GM19240 (cell line): ENCODE measurements around the gene GOLGA2.
"Not testable (repeated sequence)": the region's sequence is repeated elsewhere in the genome, so short reads cannot be mapped to it uniquely, and the experiment has no call there.

ENCODE experiments used
- DNase-seq: peaks from one replicate; pipeline ENCODE4 v3.0.0; 2011; ENCODE audit warnings: low spot score; ENCODE audit not compliant: insufficient read length

The GOLGA2 gene

DNA sequence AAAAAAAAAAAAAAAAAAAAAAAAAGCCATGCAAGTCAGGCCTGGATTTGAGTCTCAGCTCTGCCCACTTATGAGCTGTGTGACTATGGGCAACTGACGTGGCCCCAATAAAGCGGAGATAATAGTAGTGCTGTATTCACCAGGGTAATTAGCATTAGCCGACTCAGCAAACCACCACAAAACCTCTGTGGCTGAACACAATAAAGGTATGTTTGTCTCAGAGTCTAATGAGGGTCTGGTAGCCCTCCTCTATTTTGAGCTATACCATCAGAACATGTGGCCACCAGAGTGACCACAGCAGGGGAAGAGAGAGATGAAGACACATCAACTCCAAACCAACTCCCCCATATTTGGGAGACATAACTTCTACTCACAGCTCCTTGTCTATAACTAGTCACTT lies 16.2 kb upstream of the GOLGA2 start:
- DNase-seq = no peak

DNA sequence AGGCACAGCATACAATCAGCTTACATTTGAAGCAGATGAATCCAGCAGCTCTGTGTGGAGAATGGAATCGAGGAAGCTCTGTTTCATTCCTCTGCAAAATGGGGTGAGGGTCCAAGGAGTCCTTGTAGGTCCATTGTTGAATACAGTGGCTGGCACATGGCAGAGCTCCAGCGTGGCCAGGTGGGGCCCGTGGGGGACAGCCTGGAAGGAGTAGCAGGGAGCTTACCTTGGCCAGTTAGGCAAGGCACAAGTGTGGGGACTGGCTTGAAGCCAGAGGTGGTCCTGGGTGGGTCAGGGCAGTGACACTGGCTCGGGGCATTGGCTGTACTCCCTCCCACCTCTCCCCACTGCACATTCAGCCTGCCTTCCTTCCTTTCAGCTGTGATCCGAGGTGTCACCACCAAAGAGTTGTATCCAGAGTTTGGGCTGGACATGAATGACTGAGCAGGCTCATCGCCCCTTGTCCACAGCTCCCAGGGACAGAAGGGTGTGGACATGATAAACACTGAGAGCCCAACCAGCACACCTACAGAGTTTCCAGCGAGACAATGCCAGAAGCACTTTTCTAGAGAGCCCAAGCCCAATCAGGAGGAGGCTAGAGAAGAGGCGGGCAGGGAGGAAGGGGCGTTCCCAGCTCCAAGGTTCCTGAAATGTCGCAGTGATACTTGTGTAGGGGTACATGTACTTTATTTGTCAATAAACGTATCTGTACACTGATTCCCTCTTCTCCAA lies 12.6 kb upstream of the GOLGA2 start:
- no peak for DNase-seq

DNA sequence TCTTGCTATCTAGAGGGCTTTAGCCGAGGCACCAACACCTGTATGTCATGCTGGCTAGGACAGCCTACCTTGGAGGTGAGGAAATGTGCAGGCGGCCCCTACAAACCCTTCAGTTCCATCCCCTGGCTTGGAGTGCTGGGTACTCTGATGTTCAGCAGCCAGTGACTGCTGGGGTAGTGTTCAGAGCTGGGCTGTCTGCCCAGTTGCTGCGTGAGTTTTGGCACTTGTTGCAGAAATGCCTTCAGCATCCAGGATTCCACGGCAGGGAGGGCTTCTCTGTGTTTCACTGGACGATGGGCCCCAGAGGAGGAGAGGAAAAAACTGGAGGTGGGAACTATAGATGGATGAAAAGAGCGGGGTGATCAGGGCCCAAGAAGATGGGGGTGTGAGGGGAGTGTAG lies 10.6 kb upstream of the GOLGA2 start:
- DNase-seq = no peak

DNA sequence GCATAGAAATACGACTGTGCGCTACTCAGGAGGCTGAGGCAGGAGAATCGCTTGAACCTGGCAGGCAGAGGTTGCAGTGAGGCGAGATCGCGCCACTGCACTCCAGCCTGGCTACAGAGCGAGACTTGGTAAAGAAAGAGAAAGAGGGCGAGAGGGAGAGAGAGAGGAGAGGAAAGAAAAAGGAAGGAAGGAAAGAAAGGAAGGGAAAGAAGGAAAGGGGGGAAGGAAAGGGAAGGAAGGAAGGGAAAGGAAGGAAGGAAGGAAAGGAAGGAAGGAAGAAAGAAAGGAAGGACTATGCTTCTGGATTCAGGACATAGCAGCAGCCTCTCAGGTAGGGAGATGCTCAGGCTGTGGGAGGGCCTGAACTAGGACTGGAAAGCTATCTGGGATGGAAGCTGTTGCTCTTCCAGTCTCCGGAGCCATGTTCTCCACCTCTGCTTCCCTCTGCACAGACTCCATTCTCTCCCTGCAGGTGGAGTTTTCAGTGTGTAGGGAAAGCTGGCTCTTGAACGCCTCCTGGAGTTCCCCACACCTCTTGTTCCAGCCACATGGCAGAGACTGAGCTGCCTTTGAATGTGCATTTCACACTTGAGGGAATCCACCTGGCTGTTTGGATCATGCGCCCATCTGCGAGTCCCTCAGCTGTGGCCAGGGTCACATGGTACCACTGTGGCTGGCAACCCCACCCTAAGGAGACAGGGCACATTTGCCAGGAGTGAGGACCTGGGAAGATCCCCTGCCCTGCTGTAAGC lies 9.4 kb upstream of the GOLGA2 start:
- DNase-seq = no peak

DNA sequence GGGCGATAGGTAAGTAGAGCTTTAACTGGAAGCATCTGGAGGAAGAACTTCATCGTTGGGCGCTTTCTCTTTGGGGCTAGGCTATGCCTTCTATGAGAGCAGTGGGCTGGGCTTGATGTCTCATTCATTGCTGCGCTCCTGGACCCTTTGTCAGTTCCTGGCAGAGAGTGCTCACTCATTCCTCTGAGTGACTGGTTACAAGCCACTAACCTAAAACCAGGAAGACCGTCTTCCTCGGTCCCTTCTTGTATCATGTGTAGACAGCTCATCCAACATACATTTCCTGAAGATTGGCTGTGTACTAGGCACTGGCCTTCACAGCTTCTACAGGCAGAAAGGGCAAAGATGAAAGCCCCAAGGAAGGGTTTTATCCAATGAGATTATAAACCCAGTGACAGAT lies 6.7 kb upstream of the GOLGA2 start:
- DNase-seq = no peak

DNA sequence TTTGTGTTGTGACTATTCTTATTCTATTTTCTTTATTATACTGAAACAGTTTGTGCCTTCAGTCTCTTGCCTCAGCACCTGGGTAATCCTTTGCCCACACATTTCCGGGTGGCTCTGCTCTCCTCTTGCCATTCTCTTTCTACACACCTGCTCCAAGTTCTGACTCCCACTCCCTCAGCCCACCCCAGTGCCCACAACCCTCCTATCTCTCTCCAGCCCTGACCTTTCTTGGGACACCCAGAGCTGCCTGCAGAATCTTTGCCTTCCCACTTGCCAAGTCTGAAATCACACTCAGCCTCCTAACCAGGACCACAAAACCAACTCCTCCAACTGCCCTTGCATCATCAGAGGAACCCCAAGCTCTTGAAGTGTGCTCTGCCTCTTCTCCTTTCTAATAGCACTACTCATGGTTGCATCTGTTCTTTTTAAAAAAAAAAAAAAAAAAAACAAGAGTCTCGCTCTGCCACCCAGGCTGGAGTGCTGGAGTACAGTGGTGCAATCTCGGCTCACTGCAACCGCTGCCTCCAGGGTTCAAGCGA lies 4.3 kb upstream of the GOLGA2 start:
- DNase-seq = no peak

DNA sequence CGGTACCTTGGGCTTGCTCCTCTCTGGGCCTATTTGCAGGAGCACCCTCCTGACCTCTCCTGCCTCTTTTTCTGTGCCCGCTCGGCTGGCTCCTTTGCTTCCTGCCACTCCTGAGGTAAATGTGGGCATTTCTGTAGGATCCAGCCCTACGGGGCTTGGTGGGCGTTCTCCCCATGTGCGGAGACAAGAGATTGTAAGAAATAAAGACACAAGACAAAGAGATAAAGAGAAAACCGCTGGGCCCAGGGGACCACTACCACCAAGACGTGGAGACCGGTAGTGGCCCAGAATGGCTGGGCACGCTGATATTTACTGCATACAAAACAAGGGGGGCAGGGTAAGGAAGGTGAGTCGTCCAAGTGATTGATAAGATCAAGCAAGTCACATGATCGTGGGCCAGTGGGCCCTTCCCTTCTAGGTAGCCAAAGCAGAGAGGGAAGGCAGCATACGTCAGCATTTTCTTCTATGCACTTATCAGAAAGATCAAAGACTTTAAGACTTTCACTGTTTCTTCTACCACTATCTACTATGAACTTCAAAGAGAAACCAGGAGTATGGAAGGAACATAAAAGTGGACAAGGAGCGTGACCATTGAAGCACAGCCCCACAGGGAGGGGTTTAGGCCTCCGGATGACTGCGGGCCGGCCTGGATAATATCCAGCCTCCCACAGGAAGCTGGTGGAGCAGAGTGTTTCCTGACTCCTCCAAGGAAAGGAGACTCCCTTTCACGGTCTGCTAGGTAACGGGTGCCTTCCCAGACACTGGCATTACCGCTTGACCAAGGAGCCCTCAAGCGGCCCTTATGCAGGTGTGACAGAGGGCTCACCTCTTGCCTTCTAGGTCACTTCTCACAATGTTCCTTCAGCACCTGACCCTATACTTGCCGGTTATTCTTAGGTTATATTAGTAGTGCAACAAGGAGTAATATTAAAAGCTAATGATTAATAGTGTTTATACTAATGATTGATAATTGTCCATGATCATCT lies 3.6 kb upstream of the GOLGA2 start:
- DNase-seq = not testable (repeated sequence)

DNA sequence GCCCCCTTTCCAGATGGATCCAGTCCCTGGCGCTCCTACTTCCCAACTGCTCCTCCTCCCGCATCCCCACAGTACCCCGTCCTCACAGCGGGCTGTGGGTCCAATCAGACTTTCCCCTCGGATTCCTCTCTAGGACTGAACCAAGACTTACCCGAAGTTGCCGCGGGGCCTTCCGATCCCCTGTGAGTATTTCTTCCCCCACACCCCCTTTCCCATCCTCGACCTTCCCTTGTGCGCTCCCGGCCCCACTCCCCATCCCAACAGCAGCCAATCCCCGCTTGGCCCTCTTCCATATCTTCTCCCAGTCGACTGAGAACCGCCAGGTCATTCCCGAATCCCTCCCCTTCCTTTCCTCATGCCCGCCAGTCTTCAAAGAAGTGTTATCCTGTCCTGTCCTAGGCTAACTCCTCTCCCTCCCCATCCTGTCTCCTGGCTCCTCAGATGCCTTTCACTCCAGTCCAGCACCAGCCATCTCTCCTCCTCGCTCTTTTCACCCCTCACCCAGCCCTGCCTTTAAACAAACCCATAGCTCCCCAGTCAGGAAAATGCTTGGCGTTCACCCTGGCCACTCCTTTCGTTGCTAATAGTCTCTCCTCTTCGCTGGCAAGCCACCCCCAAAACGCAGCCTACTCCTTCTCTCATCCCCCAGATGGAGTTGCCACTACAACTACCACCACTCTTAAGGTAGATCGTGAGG lies 915 bp upstream of the GOLGA2 start:
- DNase-seq = no peak

DNA sequence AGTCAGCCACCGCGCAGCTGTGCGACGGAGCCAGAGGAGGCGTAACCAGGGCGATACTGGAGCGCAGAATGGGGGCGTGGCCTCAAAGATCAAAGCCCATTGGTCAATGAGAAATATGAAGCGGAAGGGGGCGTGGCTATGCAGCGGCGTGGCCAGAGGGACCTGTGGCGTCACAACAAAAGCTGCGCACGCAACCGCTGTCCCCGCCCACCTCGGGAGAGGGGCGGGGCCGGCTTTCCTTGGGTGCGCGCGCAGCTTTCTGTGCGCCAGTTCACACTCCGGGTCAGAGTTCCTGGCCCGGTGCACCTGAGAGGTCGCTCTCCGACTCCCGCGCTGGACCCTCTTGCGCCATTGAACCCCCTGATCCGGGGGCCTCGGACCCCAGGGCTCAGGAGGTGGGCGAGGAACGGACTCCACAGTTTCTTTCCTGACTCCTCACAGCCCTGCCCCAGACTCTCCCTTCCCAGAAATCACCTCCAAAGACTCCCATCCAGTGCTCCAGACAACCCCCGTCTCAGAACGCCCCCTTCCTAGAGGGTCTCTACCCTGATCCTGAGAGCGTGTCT lies 284 bp upstream of the GOLGA2 start, which contains the start of gene SWI5:
Gene SWI5, plus strand, starts transcription at position 269 of the 566 bp plus-strand sequence.
- peak; percentile 95 for DNase-seq

DNA sequence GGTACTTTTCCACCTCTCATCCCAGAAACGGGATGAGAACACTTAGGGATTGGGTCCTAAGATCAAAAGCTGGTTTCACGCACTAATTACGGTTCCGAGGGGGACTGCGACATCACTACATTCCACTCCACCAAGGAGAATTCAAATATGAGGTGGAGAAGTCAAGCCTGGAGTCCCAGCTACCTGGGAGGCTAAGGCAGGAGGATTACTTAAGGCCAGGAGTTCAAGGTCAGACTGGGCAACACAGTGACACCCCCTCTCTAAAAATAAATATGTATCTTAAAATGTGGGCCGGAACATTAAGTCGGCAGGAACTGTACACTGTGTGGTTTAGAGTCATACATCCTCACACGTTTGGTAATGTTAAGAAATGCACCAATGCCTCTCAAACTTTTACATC lies 1.6 kb downstream of the GOLGA2 start:
- DNase-seq = no peak

DNA sequence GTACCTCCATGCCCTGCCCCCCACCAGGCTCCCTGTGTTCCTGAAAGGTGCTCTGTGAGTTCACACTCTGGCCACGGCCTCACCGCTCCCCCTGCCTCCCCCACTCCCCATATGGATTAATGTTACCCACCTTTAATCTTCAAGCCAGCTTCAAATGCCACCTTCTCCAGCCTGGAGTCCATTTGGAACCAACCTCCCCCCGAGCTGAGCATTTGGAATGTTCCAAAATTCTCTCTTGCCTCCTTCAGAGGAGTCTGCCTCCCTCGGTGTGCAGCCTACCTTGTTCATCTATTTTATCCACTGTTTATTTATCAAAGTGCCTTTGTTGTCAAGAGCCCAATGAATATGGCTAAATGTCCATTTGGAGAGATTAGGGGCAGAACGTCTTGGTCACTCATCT lies 4.3 kb downstream of the GOLGA2 start:
- no peak for DNase-seq

DNA sequence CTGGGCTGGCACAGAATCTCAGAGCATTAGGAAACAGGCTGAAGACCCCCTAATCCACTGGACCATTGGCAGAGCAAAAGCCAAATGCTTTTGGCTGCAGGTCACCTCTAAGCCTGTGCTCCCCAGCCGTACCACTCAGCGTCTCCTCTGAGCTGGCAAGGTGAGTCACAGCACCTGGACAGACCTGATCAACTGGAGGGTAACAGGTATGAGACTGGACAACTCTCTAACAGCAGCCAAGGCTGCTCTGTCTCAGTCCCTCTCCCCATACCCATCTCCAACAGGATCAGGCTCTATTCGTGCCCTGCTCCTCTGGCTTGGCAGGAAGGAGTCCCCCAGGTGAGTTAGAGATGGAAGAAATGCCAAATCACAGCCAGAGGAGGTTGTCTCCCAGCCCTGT lies 4.7 kb downstream of the GOLGA2 start:
- no peak for DNase-seq

DNA sequence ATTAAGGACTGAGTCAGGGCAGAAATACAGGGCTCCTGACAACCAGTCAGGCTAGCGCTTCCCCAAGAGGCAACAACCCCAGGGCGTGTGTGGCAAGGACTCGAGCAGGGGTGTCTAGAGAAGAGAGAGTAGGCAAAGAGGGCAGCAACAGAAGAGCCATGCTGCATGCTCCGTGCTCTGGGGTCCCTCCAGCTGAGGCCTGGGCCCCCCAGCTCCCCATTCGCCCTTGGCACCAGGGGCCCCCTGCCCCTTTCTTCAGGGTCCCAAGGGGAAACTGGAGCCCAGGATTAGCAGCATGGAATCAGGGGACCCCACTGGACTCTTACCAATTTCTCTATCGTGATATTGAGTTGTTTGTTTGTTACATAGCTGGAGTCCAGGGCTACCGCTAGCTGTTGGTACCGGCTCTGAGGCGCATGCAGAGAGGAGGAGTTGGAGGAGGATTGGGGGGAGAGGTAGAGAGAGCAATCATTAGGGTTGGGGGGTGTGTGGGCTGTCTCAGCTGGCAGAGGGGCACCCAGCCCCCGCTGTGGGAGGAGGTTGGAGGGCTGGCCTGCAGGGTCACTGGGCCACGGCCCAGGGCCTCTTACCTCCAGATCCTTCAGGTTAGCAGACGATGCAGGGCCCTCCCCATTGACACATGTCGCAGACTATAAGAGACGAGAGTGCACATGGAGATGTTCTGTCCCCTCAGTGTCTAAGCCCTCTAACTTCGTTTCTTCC lies 8.8 kb downstream of the GOLGA2 start:
- DNase-seq = no peak

DNA sequence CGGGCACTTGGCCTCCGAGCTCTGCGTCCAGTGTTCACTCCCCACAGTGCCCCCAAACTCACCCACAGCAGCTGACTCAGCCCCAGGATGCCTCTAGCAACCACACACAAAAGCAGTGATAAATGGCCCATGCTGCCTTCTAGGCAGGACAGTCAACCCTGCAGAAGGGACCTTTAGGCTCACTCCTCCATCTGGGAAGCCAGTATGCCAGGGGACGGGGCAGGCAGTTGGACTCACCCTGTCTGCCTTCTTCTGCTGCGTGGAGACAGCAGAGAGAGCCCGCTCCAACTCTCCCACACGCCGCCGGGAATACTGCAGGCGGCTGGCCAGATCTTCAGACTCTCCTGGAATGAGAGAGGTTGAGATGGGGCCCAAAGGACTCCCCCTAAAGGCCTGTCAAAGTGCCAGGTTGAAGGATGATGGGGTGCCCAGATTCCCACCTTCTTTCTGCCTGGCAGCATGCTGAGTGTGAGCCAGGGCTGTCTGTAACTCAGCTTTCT lies 10.4 kb downstream of the GOLGA2 start:
- no peak for DNase-seq

DNA sequence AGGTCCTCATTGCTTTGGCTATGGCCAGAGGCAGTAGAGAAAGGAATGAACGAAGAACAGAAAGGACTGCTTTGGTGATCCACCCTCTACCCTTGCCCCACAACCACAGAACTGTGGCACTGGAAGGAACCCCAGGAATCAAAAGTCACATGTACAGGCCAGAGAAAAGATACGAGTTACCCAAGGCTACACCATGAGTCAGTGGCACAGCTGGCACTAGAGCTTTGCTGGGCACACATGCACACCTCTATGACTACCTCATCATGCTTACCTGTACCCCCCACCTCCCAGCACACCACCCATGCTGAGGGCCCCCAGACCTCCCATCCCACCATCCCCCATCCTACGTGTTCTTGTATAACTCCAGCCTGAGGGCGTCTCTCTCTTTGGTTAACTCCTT lies 13.1 kb downstream of the GOLGA2 start:
- DNase-seq = no peak

DNA sequence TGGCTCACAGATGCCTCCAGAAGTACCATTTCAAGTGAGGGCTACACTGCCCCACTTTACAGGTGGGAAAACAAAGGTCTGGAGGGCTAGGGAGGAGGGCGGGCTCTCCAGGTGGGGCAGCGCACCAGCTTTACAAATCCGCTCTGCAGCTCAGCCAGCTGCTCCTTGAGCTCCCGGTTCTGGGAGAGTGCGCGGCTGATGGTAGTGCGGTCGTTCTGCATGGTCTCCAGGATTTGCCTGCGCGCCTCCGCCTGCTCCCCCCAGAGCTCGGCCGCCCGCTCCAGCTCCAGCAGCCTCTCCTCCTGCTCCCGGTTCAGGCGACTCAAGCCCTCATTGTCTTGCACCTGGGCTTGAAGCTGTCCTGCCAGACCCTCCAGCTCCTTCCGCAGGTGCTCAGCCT lies 15.5 kb downstream of the GOLGA2 start:
- DNase-seq = no peak

DNA sequence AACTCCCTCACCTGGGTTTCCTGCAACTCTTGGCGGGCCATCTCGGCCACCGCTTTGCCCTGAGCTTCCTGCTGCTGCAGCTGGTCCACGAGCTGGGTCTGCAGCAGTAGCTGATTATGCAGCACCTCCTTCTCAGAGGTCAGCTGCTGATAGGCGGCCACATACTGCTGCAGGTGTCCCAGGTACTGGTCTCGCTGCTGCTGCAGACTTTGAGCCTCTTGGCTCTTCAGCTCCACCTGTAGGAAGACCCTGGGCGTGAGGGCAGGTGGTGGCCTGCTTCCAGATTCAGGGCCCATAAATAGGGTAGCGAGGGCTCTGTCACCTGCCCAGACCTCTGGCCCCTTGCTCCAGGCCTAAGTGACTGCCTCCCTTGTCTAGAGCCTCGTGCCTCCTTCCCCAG lies 16.7 kb downstream of the GOLGA2 start:
- DNase-seq = no peak

DNA sequence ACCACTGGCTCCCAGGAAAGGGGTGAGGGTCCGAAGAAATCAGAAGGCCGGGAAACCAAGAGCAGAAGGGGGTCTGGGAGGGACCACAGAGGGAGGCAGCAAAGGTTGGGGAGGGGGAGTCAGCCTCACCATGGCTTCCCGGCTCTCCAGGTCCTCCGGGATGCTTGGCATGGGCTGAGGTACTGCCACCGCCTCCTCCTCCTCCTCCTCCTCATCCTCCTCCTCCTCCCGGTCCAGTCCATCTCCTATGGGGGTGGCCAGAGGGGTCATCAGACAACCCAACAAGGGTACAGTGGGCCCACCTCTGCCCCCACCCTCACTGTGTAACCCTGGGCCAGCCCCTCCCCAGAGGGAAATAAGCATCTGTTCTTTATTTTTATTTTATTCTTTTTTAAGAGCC lies 17.5 kb downstream of the GOLGA2 start:
- DNase-seq = no peak

DNA sequence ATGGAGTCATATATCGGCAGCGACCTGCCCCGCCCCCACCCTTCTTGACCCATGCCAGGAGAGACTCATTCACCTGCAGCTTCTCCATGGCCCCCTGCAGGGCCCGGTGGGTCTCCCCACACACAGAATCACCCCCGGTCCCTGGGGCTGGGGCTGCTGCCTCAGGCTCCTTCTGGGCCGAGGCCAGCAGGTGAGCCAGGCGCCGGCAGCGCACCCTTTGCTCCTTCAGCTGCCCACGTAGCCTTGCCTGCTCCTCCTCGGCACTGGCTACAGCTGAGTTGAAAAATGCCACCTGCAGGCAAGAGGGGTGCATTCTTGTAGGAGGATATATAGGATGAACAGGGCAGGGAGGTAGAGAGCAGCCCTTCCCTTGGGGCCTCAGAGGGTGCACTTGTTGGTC lies 17.9 kb downstream of the GOLGA2 start:
- DNase-seq = no peak
